Liver (tissue), 3 donors: Measurements from ENCODE around the gene NFIB.

Source experiments
- CTCF ChIP-seq: fragments of 150-350 bp; IDR thresholded peaks from 2 replicates; pipeline ENCODE4 v1.5.1; 2017; ENCODE audit warnings: improper control_type of control experiment, low read depth, low read length; ENCODE audit not compliant: missing input control
- EGR1 ChIP-seq, 2 donors: IDR thresholded peaks; 2 replicates each; pipeline ENCODE4 v1.6.1; 2016 to 2018; ENCODE audit warnings: antibody characterized with exemption in 2 of 2, low read depth in 2 of 2
- GABPA ChIP-seq, 2 donors: IDR thresholded peaks in 1 of 2; conservative IDR thresholded peaks in 1 of 2; 2 replicates each; pipeline ENCODE4 v1.6.1; 2016; ENCODE audit warnings: antibody characterized with exemption in 2 of 2, mild to moderate bottlenecking in 1 of 2, moderate library complexity in 1 of 2
- MAX ChIP-seq: IDR thresholded peaks from 2 replicates; pipeline ENCODE4 v1.6.1; 2016; ENCODE audit warnings: antibody characterized with exemption
- RAD21 ChIP-seq, 2 donors: IDR thresholded peaks; 2 replicates each; pipeline ENCODE4 v1.6.1; 2016; ENCODE audit warnings: antibody characterized with exemption in 2 of 2, mild to moderate bottlenecking in 2 of 2
- RXRA ChIP-seq, 2 donors: IDR thresholded peaks; 2 replicates each; pipeline ENCODE4 v1.6.1; 2017 to 2018; ENCODE audit warnings: antibody characterized with exemption in 2 of 2, mild to moderate bottlenecking in 1 of 2
- SP1 ChIP-seq: IDR thresholded peaks from 2 replicates; pipeline ENCODE4 v1.6.1; 2018; ENCODE audit warnings: antibody characterized with exemption, mild to moderate bottlenecking
- TAF1 ChIP-seq: conservative IDR thresholded peaks from 2 replicates; pipeline ENCODE4 v1.6.1; 2016; ENCODE audit warnings: antibody characterized with exemption, mild to moderate bottlenecking
- YY1 ChIP-seq: IDR thresholded peaks from 2 replicates; pipeline ENCODE4 v1.6.1; 2016; ENCODE audit warnings: antibody characterized with exemption, mild to moderate bottlenecking
- TF ChIP-seq, protein P1 (sequence below): IDR thresholded peaks from 2 replicates; pipeline ENCODE4 v1.6.1; 2016; ENCODE audit warnings: antibody characterized with exemption
- TF ChIP-seq, protein P2 (sequence below): IDR thresholded peaks from 2 replicates; pipeline ENCODE4 v1.6.1; 2016; ENCODE audit warnings: antibody characterized with exemption
- donor health status: healthy.
- donor health status: healthy.

DNA sequence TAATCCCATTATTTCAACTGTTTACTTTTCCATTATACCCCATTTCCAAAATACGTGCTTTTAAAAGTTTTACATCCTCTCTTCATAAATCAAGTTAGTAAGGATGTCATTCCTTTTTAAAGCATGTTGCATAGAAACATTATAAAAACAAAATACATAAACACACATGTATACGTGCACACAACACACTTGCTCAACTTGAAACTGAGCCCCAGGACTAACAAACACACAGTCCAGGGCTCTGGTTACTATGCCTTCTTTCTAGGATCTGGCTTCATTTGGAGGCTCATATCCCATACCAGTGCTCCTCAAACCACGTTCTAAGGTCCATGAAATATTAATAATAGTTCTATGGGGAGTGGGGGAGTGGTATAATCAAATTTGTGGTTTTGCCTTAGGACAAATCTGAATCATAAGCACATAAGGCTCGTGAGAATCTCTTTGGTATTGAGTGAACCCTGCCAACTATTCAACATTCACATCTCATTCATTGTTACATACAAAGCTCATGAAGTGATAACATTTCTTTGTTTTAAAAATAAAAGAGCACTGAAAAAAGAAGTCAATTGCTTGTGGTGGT, 55.2 kb downstream of the NFIB start:
- TF ChIP-seq YY1 (no peak), CTCF (no peak), GABPA (IDR thresholded peaks at IDR 0.05 in 1 of 2, conservative IDR thresholded peaks at IDR 0.05 in 1 of 2) (no peak), TAF1 (no peak), EGR1 (IDR thresholded peaks at IDR 0.05; ENCODE audit: low read depth in 2 of 2) (no peak), RAD21 (IDR thresholded peaks at IDR 0.05) (no peak), SP1 (no peak), MAX (no peak), RXRA (IDR thresholded peaks at IDR 0.05) (no peak)
- TF ChIP-seq, protein P1, sequence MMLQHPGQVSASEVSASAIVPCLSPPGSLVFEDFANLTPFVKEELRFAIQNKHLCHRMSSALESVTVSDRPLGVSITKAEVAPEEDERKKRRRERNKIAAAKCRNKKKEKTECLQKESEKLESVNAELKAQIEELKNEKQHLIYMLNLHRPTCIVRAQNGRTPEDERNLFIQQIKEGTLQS = no peak
- TF ChIP-seq, protein P2, sequence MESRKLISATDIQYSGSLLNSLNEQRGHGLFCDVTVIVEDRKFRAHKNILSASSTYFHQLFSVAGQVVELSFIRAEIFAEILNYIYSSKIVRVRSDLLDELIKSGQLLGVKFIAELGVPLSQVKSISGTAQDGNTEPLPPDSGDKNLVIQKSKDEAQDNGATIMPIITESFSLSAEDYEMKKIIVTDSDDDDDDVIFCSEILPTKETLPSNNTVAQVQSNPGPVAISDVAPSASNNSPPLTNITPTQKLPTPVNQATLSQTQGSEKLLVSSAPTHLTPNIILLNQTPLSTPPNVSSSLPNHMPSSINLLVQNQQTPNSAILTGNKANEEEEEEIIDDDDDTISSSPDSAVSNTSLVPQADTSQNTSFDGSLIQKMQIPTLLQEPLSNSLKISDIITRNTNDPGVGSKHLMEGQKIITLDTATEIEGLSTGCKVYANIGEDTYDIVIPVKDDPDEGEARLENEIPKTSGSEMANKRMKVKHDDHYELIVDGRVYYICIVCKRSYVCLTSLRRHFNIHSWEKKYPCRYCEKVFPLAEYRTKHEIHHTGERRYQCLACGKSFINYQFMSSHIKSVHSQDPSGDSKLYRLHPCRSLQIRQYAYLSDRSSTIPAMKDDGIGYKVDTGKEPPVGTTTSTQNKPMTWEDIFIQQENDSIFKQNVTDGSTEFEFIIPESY = no peak
